GM19463 (cell line): ENCODE measurements around the gene SLC12A7.

Source experiments
- ATAC-seq: cut with Tn5 transposase; IDR thresholded peaks from one replicate; pipeline ENCODE4 v1.9.1; 2021; ENCODE audit warnings: mild to moderate bottlenecking, moderate library complexity; ENCODE audit not compliant: unreplicated experiment

The SLC12A7 gene

DNA sequence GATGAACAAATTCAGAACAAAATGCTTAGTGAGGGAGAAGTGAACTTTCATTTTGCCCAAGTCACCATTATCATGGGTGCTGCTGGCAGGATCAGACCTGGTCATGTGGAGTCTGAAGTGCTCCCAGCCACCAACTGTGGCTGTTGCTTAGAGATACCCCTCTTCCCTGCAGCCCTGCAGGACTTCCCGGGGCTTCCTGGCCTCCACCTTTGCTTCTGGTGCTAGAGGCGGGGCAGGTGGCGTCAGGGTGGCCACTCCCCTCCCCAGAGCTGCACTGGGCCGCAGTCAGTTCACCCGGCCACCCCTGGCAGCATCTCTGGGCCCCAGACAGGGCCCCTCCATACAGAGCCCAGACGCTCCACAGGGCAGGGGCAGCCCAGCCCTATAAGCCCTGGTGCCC is 30.0 kb upstream of the SLC12A7 start:
- no peak for ATAC-seq

DNA sequence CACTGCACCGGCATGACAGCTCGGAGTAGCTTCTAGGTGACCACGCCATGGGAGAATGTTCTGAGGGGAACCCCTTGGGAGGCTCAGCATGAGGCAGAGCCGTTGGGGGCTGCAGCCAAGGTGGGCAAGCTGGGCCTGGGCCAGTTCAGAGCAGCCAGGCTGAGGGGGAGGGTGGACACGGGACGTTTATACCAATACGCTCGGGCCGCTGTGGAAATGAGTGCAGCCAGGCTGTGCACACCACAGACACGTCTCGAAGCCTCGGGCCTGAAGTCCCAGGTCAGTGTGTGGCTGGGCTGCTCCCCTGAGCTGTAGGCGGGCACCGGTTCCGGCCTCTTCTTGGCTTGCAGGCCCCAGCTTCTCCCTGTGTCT is 28.9 kb upstream of the SLC12A7 start:
- no peak for ATAC-seq

DNA sequence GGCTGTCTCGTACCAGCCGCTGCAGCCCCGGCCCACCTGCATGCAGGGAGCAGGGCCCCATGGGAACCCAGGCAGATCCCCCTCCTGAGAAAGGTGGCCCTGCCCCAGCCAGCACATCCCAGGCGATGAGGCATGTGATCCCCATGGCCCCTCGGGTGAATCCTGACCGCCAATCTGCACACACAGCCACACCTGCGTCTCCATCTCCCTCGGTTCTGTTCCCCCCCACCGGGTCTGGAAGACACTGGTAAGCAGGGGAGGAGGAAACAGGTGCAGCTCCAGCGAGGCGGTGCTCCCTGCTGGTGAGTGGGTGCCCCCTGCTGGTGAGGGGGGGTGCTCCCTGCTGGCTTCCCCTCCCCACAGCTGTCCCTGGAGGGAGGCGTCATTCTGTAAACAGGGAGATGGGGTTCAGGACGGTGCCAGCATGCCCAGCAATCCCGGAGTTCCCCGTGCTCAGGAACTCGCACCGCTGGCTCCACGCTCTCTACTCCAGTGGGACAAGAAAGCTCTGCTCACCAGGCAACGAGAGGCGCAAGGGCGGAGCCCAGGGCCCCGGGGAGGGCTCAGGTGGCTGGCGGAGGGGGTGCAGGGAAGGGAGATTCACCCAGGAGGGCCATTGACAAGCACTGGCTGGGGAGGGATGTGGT is 28.4 kb upstream of the SLC12A7 start:
- ATAC-seq = peak; percentile 80

DNA sequence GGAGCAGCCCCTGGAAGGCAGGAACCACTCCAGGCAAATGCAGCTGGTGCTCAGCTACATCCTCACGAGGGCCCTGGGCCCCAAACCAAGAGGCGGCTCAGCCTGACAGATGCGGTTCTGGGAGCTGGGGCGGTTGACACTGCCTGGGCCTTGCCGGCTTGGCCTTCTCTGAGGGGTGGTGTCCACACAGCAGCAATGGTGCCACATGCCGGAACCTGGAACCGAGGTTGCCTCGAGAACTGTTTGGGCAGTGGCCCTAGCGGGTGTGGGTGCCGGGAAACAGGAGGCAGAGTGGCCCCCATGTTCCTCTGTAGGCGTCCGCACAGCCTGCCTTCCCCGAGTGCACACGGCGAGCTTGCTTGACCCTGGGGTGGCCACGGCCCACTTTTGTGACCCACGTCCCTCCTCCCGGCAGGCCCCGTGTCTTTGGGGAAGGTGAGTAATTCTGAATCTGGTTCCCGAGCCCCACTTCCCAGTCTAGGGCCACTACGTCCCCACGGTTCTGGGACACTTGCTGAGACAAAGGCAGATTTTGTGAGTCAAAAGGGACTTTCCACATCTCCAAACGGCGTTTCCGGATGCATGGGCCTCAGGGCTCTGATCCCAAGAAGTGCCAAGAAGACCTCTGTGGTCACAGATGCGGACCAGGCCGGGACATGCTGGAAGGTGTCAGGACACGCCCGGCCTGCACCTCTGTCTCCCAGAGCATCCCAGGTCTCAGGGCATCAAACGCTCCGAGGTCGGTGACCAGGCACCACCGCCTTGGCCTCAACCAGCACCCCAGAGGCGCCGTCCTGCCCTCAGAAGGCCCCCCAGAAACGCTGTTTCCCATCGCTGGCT is 27.7 kb upstream of the SLC12A7 start:
- no peak for ATAC-seq

DNA sequence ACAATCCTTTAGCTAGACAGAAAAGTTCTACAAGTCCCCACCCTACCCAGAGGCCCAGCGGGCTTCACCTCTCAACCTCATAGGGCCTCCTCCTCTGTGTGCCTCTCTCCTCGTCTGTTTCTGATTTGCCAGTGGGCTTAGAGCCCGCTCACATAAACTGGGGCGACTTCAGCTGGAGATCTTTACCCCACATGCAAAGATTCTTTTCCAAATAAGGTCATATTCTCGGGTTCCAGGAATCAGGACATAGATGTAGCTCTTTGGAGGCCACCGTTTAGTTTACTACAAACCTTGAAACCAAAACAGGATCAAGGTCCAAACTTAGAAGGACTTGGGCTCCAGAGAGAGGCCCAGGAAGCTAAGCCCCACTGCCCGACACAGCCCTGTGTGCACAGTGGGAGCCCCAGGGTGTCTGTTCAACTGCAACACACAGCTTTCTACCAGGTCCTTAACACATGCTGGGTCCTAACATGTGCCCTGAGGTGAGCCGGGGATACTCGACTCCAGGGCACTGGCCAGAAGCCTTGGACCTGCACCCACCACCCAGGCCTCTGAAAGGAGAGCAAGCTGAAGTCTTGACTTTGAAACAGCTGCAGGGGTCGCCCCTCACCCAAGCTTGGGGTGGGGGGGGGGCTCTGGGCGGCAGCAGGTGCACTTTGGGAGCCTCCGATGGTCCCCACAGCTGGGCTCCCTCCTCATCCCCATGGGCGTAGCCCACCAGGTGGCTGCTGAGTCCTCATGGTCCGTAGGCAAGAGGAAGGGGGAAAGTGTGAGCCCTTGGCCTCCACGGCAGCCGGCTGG is 26.8 kb upstream of the SLC12A7 start:
- ATAC-seq = no peak

DNA sequence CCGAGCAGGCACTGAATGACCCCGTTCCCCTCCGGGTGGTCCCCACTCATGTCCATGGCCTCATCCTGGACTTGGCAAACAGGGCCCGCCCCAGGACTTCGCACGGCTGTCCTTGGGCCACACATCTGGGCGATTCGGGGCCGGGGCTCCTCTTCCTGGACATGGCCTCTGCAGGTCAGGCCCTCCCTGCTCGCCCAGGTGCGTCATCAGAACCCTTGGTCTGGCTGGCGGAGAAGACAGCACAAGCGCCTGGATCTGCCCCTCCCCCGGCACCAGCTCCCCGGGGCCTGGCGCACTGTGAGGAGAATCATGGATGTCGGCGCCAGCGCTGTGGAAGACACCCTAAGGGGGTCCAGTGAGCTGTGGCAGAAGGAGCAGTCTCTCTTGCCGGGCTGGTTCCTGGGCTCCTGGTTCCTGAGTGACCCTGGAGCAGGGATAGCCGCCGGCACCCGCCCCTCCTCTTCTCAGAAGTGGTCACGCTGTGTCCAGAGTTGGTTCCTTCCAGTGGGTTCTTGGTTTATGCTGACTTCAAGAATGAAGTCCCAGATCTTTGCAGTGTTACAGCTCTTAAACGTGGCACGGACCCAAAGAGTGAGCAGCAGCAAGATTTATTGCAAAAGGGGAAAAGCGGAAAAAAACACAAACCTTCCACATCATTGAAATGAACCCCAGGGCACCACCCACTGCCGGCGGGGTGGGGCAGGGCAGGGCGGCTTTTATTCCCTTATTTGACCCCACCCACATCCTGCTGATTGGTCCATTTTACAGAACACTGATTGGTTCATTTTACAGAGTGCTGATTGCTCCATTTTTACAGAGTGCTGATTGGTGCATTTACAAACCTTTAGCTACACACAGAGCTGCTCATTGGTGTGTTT is 25.9 kb upstream of the SLC12A7 start:
- no peak for ATAC-seq

DNA sequence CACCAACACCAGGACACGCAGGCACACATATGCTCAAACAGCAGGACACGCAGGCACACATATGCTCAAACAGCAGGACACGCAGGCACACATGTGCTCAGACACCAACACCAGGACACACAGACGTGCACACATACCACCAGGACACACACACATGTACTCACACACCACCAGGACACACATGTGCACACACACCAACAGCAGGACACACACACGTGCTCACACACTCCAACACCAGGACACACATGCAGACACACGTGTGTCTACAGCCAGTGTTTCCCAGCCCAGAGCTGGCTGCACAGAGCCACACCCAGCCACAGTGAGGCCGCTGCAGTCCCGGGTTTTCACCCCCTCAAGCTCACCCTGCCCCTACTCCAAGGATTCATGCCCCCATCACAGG is 25.0 kb upstream of the SLC12A7 start:
- ATAC-seq = no peak

DNA sequence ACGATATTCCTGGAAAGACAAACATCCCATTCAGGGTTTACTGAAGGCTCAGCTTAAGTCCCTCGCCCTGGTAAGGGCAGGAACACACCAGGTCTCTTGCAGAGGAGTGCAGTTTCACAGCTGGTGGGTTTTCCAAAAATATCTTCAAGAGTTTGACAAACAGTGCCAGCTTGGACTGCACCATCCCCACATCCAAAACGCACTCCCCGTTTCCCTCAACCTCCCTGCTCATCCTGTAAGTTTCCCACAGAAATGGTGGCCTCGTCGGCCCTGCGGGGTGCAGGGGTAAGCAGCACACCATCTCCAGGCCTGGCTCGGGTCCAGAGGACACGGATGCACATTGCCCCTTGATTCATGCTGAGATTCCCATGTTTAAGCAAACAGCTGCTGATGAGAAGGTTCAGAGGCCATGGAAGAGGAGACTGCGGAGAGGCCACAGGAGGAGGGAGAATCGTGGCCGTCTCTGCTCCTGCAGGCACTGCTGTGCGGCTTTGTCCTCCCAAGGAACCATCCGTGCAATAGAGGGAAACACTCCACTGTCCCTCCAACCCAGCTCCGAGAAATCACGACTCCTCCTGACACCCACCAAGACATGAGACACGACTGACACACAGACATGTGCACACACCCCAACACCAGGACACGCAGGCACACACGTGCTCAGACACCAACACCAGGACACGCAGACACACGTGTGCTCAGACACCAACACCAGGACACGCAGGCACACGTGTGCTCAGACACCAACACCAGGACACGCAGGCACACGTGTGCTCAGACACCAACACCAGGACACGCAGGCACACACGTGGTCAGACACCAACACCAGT is 24.0 kb upstream of the SLC12A7 start:
- no peak for ATAC-seq

DNA sequence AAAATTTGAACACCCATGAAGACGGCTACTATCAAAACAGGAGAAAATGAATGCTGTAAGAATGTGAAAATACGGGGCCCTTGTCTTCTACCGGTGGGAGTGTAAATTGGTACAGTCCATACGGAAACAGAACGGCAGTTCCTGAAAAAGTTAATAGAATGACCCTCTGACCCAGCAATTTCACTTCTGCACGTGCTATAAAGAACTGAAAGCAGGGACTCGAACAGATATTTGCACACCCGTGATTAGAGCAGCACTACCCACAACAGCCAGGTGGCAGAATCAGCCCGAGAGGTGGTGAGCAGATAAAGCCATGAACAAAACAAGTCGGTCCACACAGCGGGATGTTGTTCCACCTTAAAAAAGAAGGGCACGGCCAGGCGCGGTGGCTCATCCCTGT is 22.6 kb upstream of the SLC12A7 start:
- ATAC-seq = peak; percentile 78

DNA sequence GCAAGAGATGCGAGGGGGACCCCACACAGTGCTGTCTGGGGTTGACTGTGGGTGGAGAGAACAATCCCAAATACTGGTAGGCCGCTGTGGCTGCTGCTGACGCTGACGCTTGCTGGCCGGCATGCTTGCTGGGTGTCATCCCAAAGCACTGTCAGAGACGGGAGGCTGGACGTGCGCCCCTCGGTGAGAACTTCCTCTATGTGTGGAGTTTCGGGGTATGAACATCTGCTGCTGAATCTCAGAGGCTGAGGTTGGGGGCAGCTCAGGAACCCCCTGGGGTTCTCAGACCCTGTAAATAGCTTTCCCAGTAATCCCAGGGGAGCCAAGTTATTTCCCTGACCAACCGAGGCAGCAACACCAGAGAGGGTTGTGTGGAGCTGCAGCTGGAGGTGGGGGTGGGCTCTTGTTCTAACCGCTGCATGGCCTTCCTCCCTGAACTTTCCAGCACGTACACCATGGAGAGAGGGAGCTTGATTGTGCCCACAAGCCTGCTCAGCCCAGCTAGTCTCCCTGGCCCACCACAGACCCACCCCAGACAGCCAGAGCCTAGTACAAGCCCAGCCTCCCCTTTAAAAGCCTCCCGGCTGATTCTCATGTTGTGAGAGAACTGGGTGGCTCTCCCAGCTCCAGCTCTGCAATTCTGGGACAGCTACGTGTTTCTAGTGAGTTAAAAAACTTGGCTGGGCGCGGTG is 21.8 kb upstream of the SLC12A7 start:
- no peak for ATAC-seq

DNA sequence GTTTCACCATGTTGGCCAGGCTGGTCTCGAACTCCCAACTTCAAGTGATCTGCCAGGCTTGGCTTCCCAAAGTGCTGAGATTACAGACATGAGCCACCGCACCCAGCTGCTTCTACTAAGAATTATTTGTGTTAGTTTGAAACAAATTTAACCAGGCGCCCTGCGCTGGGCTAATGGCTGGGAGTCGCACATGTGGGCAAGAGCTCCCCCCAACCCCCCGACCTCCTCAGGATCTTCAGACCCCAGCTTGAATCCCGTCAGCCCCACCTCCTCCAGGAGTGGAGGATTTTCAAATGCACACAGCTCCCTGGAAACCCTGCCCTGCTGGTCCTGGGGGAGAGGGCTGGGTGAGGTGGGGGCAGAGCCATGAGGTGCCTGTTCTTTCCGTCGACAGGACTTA is 21.2 kb upstream of the SLC12A7 start:
- ATAC-seq = no peak

DNA sequence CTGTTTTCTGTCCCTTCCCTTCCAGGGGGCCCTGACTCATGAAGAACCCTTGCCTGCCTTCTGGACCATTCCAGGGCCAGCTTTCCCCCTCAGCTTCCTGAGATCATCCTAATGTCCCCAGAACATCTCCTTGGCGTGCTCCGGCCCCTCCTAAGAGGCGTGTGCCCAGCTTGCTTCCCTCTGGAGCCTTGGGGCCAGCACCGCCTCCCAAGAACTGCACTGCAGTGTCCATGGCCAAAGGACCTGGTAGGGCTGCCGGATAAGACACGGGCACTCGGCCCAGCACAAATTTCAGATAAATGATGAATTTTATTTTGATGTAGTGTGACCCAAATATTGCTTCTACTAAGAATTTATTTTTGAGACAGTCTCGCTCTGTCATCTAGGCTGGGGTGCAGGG is 20.7 kb upstream of the SLC12A7 start:
- no peak for ATAC-seq

DNA sequence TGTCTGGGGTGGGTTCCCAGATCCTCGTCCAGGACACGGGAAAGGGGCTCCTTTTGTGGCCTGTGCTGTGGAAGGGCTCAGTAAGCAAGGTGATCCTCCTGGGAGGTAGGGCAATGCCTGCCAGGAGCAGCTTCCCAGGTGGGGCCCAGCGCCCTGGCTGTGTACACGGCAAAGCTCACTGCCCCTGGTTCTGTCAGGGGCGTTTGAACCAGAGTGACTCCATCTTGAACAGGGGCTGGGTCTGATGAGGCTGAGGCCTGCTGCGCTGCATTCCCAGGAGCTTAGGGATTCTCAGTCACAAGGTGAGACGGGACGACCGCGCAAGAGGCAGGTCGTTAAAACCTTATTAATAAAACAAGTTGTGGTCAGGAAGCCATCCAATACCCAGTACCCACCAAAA is 19.9 kb upstream of the SLC12A7 start:
- no peak for ATAC-seq

DNA sequence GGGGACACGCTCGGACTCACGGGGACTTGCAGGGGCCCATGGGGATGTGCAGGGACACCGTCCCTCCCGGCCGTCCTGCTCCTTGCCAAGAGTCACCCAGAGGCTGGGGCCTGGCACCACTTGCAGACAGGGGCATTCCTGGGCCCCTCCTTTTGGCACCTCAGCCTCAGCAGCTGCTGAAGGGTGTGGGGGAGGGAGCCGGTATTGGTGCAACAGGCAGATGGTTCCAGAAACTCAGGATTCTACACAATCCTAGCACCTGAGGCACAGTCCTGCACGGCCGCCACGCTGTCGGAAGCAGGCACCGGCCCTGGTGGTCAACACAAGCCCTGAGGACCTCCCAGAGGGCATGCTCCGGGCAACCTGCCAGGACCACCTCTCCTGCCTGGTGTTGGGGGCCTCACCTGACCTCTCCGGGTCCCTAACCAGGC is 19.3 kb upstream of the SLC12A7 start:
- ATAC-seq = no peak

DNA sequence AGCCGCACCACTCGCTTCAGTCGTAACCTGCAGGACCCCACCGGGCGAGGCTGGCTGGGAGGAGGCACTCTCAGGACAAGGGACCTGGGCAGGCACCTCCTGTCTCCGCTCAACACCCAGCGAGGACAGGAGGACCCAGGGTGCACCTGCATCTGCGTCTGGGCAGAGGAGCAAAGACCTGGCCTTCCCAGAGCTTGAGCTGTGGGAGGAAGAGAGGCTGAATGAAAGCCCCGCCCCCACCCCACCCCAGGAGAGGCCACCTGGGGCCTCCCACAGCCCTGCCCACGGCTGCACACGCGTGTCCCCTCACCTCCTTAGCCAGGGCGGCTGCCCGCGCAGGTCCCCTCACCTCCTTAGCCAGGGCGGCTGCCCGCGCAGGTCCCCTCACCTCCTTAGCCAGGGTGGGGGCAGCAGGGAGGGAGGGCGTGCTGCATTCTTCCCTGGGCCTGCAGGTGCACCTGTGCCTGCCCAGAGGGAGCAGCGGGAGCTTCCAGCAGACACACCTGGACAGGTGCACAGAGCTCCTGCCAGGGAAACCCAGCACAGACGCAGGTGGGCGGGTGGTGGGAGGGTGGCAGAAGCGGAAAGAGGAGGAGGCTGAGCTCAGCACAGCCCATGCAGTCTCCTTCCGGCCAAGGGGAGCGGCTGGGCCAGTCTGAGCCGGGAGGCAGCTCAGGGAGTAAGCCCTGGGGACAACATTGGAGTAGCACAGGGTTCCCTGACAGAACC is 18.5 kb upstream of the SLC12A7 start:
- ATAC-seq = no peak

DNA sequence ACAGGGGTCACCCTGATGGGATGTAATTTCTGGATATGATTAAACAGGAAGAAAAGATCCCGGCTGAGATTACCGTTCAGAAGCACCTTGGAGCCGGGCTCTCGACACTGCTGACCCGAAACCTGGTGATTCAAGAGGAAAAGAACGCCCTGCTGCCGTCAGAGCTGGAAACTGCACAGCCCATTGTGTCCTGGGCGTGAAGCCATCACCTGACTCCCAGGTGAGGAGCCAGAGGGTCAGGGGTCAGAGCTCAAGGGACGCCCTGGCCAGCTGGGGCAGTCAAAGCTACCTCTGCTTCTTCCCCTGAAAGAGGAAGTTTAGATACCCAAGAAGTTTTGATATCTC is 17.8 kb upstream of the SLC12A7 start:
- ATAC-seq = no peak

DNA sequence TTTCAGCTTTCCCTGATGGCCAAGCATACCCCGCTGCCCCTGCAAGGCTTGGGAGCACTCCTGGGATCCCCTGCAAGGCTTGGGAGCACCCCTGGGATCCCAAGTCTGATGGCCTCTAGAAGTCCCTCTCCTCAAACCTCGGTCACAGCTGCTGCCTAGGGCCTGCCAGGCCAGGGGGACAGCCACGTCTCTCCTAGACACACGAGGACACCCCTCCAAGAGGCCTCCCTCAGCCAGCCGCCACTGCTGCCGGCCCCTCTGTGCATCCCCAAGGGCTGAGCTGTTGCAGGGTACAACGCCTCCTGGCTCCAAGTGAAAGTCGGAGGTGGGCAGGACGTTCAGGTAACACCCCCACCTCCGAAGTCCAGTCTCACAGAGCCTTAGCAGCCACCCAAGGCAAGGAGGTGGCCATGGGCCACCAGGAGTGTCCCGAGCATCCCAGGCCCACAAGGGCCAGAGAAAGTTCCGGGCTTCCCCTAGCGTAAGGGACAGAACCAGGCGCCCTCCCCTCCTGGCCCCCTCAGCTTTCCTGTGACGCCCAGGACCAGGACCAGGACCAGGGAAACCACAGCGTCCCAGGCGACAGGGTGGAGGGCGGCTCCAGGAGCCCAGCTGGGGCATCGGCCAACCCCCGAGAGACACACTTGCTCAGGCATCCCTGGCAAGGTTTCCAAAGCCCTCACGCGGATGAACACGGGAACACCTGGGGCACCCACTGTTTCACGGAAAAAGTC is 17.3 kb upstream of the SLC12A7 start:
- no peak for ATAC-seq
